Type B pancreatic cell (in vitro differentiated cells): ENCODE measurements around the gene CREBL2. TPM values are rescaled to one million over a fixed set of nuclear protein-coding genes. Genes with fewer than 3 reads are reported as not detected.
"Not testable (repeated sequence)": the region's sequence is repeated elsewhere in the genome, so short reads cannot be mapped to it uniquely, and the experiment has no call there.

Experiments
- DNase-seq: peaks from one replicate; pipeline ENCODE4 v3.0.0; 2021; ENCODE audit warnings: mixed read lengths; ENCODE audit not compliant: unreplicated experiment; ENCODE audit errors: extremely low spot score
- H3K27ac Mint-ChIP-seq: 2 replicates; pipeline ENCODE4 v1.8.0; 2021; ENCODE audit warnings: mild to moderate bottlenecking, mixed read lengths
- H3K27me3 Mint-ChIP-seq: 2 replicates; pipeline ENCODE4 v1.8.0; 2021; ENCODE audit warnings: mixed read lengths
- H3K36me3 Mint-ChIP-seq: 2 replicates; pipeline ENCODE4 v1.8.0; 2021; ENCODE audit warnings: mixed read lengths
- H3K4me1 Mint-ChIP-seq: one replicate; pipeline ENCODE4 v1.8.0; 2021; ENCODE audit warnings: mixed read lengths; ENCODE audit not compliant: unreplicated experiment
- H3K4me3 Mint-ChIP-seq: 2 replicates; pipeline ENCODE4 v1.8.0; 2021; ENCODE audit warnings: mild to moderate bottlenecking, mixed read lengths
- H3K9me3 Mint-ChIP-seq: 2 replicates; pipeline ENCODE4 v1.8.0; 2021; ENCODE audit warnings: mixed read lengths
- CTCF ChIP-seq: fragments of 200-600 bp; sonication (generic); conservative IDR thresholded peaks from 2 replicates; pipeline ENCODE4 v1.5.0; 2021; ENCODE audit warnings: antibody characterized with exemption, mild to moderate bottlenecking
- total RNA-seq: library from RNA; stranded (reverse); gene quantifications from 2 replicates; pipeline ENCODE4 v1.2.1, GENCODE V29; 2021; ENCODE audit warnings: low replicate concordance

The CREBL2 gene
- total RNA-seq, 1 donor from 2014 or later, result 11.9 TPM

GRCh38 chr12:12627308-12627827 is 15.7 kb downstream of the CREBL2 start:
- Mint-ChIP-seq H3K4me3 (no peak overlapping the region), H3K27ac (no peak overlapping the region), H3K4me1 (peaks cover 5% of the 10 kb centered on the region), H3K9me3 (peaks cover 8% of the 10 kb centered on the region), H3K36me3 (peaks cover 44% of the 10 kb centered on the region), H3K27me3 (no peaks in the 10 kb centered on the region)
- TF ChIP-seq CTCF, result no peak
- no peak for DNase-seq

GRCh38 chr12:12628013-12628412 is 16.3 kb downstream of the CREBL2 start:
- TF ChIP-seq CTCF, result no peak
- Mint-ChIP-seq H3K27ac (no peak overlapping the region), H3K36me3 (peaks cover 38% of the 10 kb centered on the region), H3K27me3 (no peaks in the 10 kb centered on the region), H3K9me3 (peaks cover 8% of the 10 kb centered on the region), H3K4me3 (no peak overlapping the region), H3K4me1 (peaks cover 5% of the 10 kb centered on the region)
- DNase-seq, result no peak

GRCh38 chr12:12630850-12631249 is 19.2 kb downstream of the CREBL2 start:
- no peaks in the 10 kb centered on the region for H3K27me3 Mint-ChIP-seq
- no peaks in the 10 kb centered on the region for H3K9me3 Mint-ChIP-seq
- H3K27ac Mint-ChIP-seq, result no peak overlapping the region
- H3K4me3 Mint-ChIP-seq, result no peak overlapping the region
- no peak for DNase-seq
- TF ChIP-seq CTCF, result no peak
- H3K36me3 Mint-ChIP-seq, result peaks cover 24% of the 10 kb centered on the region
- peaks cover 5% of the 10 kb centered on the region for H3K4me1 Mint-ChIP-seq

GRCh38 chr12:12635651-12636050 is 24.0 kb downstream of the CREBL2 start:
- peaks cover 10% of the 10 kb centered on the region for H3K9me3 Mint-ChIP-seq
- DNase-seq, result no peak
- no peaks in the 10 kb centered on the region for H3K27me3 Mint-ChIP-seq
- H3K36me3 Mint-ChIP-seq, result peaks cover 40% of the 10 kb centered on the region
- peaks cover 5% of the 10 kb centered on the region for H3K4me1 Mint-ChIP-seq
- TF ChIP-seq CTCF, result no peak
- no peak overlapping the region for H3K27ac Mint-ChIP-seq
- H3K4me3 Mint-ChIP-seq, result no peak overlapping the region

GRCh38 chr12:12636641-12637040 is 25.0 kb downstream of the CREBL2 start:
- no peak for DNase-seq
- no peaks in the 10 kb centered on the region for H3K4me1 Mint-ChIP-seq
- H3K27me3 Mint-ChIP-seq, result no peaks in the 10 kb centered on the region
- peaks cover 10% of the 10 kb centered on the region for H3K9me3 Mint-ChIP-seq
- no peak for TF ChIP-seq CTCF
- H3K4me3 Mint-ChIP-seq, result no peak overlapping the region
- no peak overlapping the region for H3K27ac Mint-ChIP-seq
- H3K36me3 Mint-ChIP-seq, result peaks cover 45% of the 10 kb centered on the region

GRCh38 chr12:12639995-12640394 is 28.3 kb downstream of the CREBL2 start:
- Mint-ChIP-seq H3K9me3 (peaks cover 10% of the 10 kb centered on the region), H3K36me3 (peaks cover 70% of the 10 kb centered on the region)
- H3K4me1 Mint-ChIP-seq, DNase-seq, H3K4me3 Mint-ChIP-seq, H3K27ac Mint-ChIP-seq, H3K27me3 Mint-ChIP-seq: not testable (repeated sequence)
